NT2/D1 (cell line): ENCODE measurements around the gene CDH8.

Source experiments
- DNase-seq: peaks from one replicate; pipeline ENCODE4 v3.0.0-alpha.2; 2011; ENCODE audit warnings: low read depth, low spot score
- H3K27me3 ChIP-seq: 2 replicates; pipeline ENCODE4 v1.6.0; 2011; ENCODE audit warnings: mild to moderate bottlenecking; ENCODE audit not compliant: insufficient read length, insufficient read depth
- H3K36me3 ChIP-seq: 2 replicates; pipeline ENCODE4 v1.6.1; 2011; ENCODE audit warnings: mild to moderate bottlenecking, low read length, mixed read lengths; ENCODE audit not compliant: insufficient read depth, insufficient read length
- H3K4me1 ChIP-seq: 2 replicates; pipeline ENCODE4 v1.5.1; 2011; ENCODE audit not compliant: insufficient read depth, insufficient read length
- H3K4me3 ChIP-seq: 2 replicates; pipeline ENCODE4 v1.5.1; 2011; ENCODE audit warnings: low read depth; ENCODE audit not compliant: insufficient read length
- H3K9ac ChIP-seq: 2 replicates; pipeline ENCODE4 v1.6.0; 2011; ENCODE audit warnings: low read depth; ENCODE audit not compliant: insufficient read length
- H3K9me3 ChIP-seq: 2 replicates; pipeline ENCODE4 v1.5.1; 2011; ENCODE audit warnings: mild to moderate bottlenecking, low read length; ENCODE audit not compliant: insufficient read depth
- SUZ12 ChIP-seq: IDR thresholded peaks from 2 replicates; pipeline ENCODE4 v1.6.1; 2011; ENCODE audit not compliant: insufficient read length, insufficient read depth; ENCODE audit errors: extremely low read depth
- YY1 ChIP-seq: IDR thresholded peaks from 2 replicates; pipeline ENCODE4 v1.6.1; 2011; ENCODE audit not compliant: insufficient read length, insufficient read depth
- ZNF274 ChIP-seq: IDR thresholded peaks from 2 replicates; pipeline ENCODE4 v1.6.1; 2011; ENCODE audit warnings: mild to moderate bottlenecking, low read depth, low read length

Gene CDH8

DNA sequence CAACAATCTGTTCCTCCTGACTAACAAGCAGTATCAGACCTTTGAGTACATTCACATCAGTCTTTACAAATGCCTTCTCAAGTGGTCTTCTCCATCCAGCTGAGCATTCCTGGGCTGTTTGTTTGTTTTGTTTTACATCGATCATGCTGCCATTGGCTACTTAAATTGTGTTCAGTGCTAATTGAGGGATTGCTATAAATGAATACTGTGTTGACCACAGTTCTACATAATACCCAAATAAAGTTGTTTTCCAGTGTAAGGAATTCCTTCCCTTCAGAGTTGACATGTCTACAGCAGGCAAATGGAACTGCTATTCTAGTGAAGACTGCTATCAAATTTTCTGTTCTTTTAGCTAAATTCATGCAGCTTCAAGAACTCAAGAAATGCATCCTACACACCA lies 3.2 kb downstream of the CDH8 start:
- no peak for TF ChIP-seq SUZ12
- no peak for TF ChIP-seq ZNF274
- no peak for TF ChIP-seq YY1
- no peak overlapping the region for H3K9ac ChIP-seq
- no peak overlapping the region for H3K4me3 ChIP-seq
- peaks cover 67% of the 10 kb centered on the region for H3K27me3 ChIP-seq
- H3K4me1 ChIP-seq, result peaks cover 4% of the 10 kb centered on the region
- no peaks in the 10 kb centered on the region for H3K36me3 ChIP-seq
- no peaks in the 10 kb centered on the region for H3K9me3 ChIP-seq
- no peak for DNase-seq

GRCh38 chr16:62029947-62030346 lies 6.3 kb downstream of the CDH8 start:
- Histone ChIP-seq H3K9me3 (no peaks in the 10 kb centered on the region), H3K4me1 (no peaks in the 10 kb centered on the region), H3K36me3 (no peaks in the 10 kb centered on the region), H3K4me3 (no peak overlapping the region), H3K27me3 (peaks cover 37% of the 10 kb centered on the region), H3K9ac (no peak overlapping the region)
- no peak for TF ChIP-seq YY1
- TF ChIP-seq ZNF274, result no peak
- TF ChIP-seq SUZ12, result no peak
- DNase-seq, result no peak

- no peaks in the 10 kb centered on the region for H3K27me3 ChIP-seq
- DNase-seq, result no peak
- H3K9ac ChIP-seq, result no peak overlapping the region
- TF ChIP-seq ZNF274, result no peak
- no peak for TF ChIP-seq SUZ12
- TF ChIP-seq YY1, result no peak
- no peaks in the 10 kb centered on the region for H3K4me1 ChIP-seq
- no peaks in the 10 kb centered on the region for H3K36me3 ChIP-seq
- no peak overlapping the region for H3K4me3 ChIP-seq
- no peaks in the 10 kb centered on the region for H3K9me3 ChIP-seq
These were observed 13.6 kb downstream of the CDH8 start for GRCh38 chr16:62022688-62023087.

DNA sequence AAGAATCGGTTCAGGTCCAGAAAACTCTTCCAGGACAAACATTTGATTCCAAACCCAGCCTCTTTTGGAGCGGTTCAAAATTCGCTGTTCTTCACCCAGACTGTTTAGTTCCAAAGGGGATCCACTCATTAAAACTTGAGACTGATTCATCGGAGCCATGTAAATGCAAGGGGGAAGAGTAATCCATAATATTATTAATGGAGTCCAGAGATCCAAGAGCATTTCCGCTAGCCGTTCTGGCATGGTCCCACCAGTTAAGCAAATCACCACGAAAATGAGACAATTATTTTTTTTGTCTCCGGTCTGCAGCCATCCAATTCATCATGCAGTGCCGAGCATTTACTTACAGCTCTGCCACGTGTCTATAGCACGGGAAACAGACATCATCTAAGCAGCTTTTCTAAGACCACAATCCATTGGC lies 15.1 kb downstream of the CDH8 start:
- TF ChIP-seq YY1 (no peak), ZNF274 (no peak), SUZ12 (no peak)

GRCh38 chr16:62020681-62021080 lies 15.6 kb downstream of the CDH8 start:
- TF ChIP-seq YY1 (no peak), ZNF274 (no peak), SUZ12 (no peak)
- DNase-seq, result no peak
- H3K36me3 ChIP-seq, result no peaks in the 10 kb centered on the region
- no peak overlapping the region for H3K4me3 ChIP-seq
- no peaks in the 10 kb centered on the region for H3K27me3 ChIP-seq
- H3K9ac ChIP-seq, result no peak overlapping the region
- no peaks in the 10 kb centered on the region for H3K9me3 ChIP-seq
- H3K4me1 ChIP-seq, result no peaks in the 10 kb centered on the region

More for the DNA sequence above, 15.1 kb downstream of the CDH8 start:
- no peaks in the 10 kb centered on the region for H3K27me3 ChIP-seq
- DNase-seq, result no peak
- H3K4me1 ChIP-seq, result no peaks in the 10 kb centered on the region
- no peaks in the 10 kb centered on the region for H3K9me3 ChIP-seq
- no peaks in the 10 kb centered on the region for H3K36me3 ChIP-seq
- H3K9ac ChIP-seq, result no peak overlapping the region
- no peak overlapping the region for H3K4me3 ChIP-seq

DNA sequence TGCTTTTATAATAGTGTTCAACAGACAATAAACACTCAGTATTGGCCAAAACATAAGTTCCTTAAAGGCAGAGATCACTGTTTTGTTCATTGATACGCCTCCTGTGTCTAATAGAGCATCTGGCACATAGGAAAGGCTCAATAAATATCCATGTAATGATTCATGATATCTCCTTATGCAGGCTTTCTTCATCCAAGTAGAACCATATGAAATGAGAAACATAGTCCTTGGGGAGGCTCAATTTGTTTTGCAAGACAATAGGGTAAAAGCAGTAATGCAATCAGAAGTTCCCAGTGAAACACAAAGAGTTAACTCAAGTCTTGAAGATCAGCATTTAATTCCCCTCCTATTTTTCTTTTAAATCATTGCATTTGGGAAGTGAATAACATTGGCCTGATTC lies 16.4 kb downstream of the CDH8 start:
- TF ChIP-seq ZNF274, result no peak
- no peak for TF ChIP-seq YY1
- TF ChIP-seq SUZ12, result no peak
- no peak for DNase-seq

GRCh38 chr16:62018301-62019060 lies 17.8 kb downstream of the CDH8 start:
- Histone ChIP-seq H3K4me1 (no peaks in the 10 kb centered on the region), H3K9me3 (no peaks in the 10 kb centered on the region), H3K9ac (no peak overlapping the region), H3K36me3 (no peaks in the 10 kb centered on the region), H3K27me3 (no peaks in the 10 kb centered on the region), H3K4me3 (no peak overlapping the region)
- no peak for DNase-seq
- TF ChIP-seq SUZ12, result no peak

More for the DNA sequence above, 16.4 kb downstream of the CDH8 start:
- Histone ChIP-seq H3K27me3 (no peaks in the 10 kb centered on the region), H3K36me3 (no peaks in the 10 kb centered on the region), H3K4me3 (no peak overlapping the region), H3K4me1 (no peaks in the 10 kb centered on the region), H3K9ac (no peak overlapping the region), H3K9me3 (no peaks in the 10 kb centered on the region)
